CD4-positive, alpha-beta memory T cell (primary cell): ENCODE results near the gene TPRN. TPM values are rescaled to one million over a fixed set of nuclear protein-coding genes. Genes with fewer than 3 reads are reported as not detected.

Experiments
- CTCF ChIA-PET: fragments of 350-600 bp; sonication (Branson Sonifier 250); formaldehyde crosslinking; loops from one replicate; lab custom pipeline; 2021; ENCODE audit warnings: inconsistent platforms; ENCODE audit not compliant: partially characterized antibody; lab: Charles Lee
- POLR2A ChIA-PET: fragments of 350-600 bp; sonication (Branson Sonifier 250); formaldehyde crosslinking; loops from one replicate; lab custom pipeline; 2021; ENCODE audit not compliant: partially characterized antibody; lab: Charles Lee
- DNase-seq, 5 donors: peaks; one replicate each; pipeline versions ENCODE4 v3.0.0 to v3.0.0-alpha.2; 2020 to 2022; ENCODE audit warnings: mixed read lengths in 1 of 5
- H3K27ac ChIP-seq: one replicate; pipeline ENCODE4 v1.7.0; 2013; ENCODE audit warnings: low read depth, low read length
- H3K27me3 ChIP-seq: 2 replicates; pipeline ENCODE4 v1.7.0; 2013; ENCODE audit warnings: mild to moderate bottlenecking, low read length, moderate library complexity; ENCODE audit not compliant: insufficient read depth
- H3K36me3 ChIP-seq: 2 replicates; pipeline ENCODE4 v1.7.0; 2013; ENCODE audit warnings: mild to moderate bottlenecking, low read length, moderate library complexity; ENCODE audit not compliant: insufficient read depth
- H3K4me1 ChIP-seq: 2 replicates; pipeline ENCODE4 v1.7.0; 2013; ENCODE audit warnings: mild to moderate bottlenecking, low read length, moderate library complexity; ENCODE audit not compliant: insufficient read depth
- H3K4me3 ChIP-seq, 2 donors: one replicate each; pipeline ENCODE4 v1.7.0; 2013; ENCODE audit warnings: low read length in 2 of 2, mild to moderate bottlenecking in 1 of 2
- H3K9me3 ChIP-seq, 2 donors: one replicate each; pipeline ENCODE4 v1.7.0; 2013; ENCODE audit warnings: low read length in 2 of 2, control low read depth in 1 of 2; ENCODE audit not compliant: control insufficient read depth in 1 of 2
- H3K27ac Mint-ChIP-seq, 7 donors: one replicate each; pipeline ENCODE4 v1.8.0; 2020 to 2021; ENCODE audit warnings: mixed read lengths in 7 of 7, mild to moderate bottlenecking in 6 of 7, inconsistent platforms in 3 of 7, moderate library complexity in 3 of 7
- H3K27me3 Mint-ChIP-seq, 2 donors: one replicate each; pipeline ENCODE4 v1.8.0; 2020 to 2021; ENCODE audit warnings: mixed read lengths in 2 of 2
- H3K36me3 Mint-ChIP-seq, 2 donors: one replicate each; pipeline ENCODE4 v1.8.0; 2020 to 2021; ENCODE audit warnings: mixed read lengths in 2 of 2, inconsistent platforms in 1 of 2, mild to moderate bottlenecking in 1 of 2
- H3K4me1 Mint-ChIP-seq, 4 donors: one replicate each; pipeline ENCODE4 v1.8.0; 2020 to 2021; ENCODE audit warnings: mixed read lengths in 4 of 4, mild to moderate bottlenecking in 1 of 4
- H3K4me3 Mint-ChIP-seq, 8 donors: one replicate each; pipeline ENCODE4 v1.8.0; 2020 to 2021; ENCODE audit warnings: mixed read lengths in 8 of 8, mild to moderate bottlenecking in 7 of 8, moderate library complexity in 6 of 8, inconsistent platforms in 3 of 8
- H3K9me3 Mint-ChIP-seq, 8 donors: one replicate each; pipeline ENCODE4 v1.8.0; 2020 to 2021; ENCODE audit warnings: mixed read lengths in 8 of 8, mild to moderate bottlenecking in 5 of 8, inconsistent platforms in 3 of 8, moderate library complexity in 1 of 8
- intact Hi-C: fragments of 100-400 bp; cut with micrococcal nuclease; formaldehyde crosslinking; loops from one replicate; pipeline ENCODE4 v1.15.1; 2023
- microRNA-seq: library from miRNA; unstranded; fragments of <30 nt; microRNA quantifications from one replicate; pipeline ENCODE4 v1.2.0, GENCODE V29; 2021; ENCODE audit warnings: borderline replicate concordance, borderline number of aligned reads, borderline microRNAs expressed, mixed read lengths
- polyA plus RNA-seq, 2 donors: library from polyadenylated mRNA; unstranded; fragments of 300-500 nt; fragmentation: Illumina TruSeq; gene quantifications; one replicate each; pipeline ENCODE4 v1.2.3, GENCODE V29; 2021
- total RNA-seq, 2 experiments: library from RNA; stranded (reverse); gene quantifications; one replicate each; pipeline ENCODE4 v1.2.3, GENCODE V29; 2021

Gene TPRN
- total and polyA plus RNA-seq, 4 experiments from 2014 or later: 0.27 to 8.6 (median 4.5) TPM

DNA sequence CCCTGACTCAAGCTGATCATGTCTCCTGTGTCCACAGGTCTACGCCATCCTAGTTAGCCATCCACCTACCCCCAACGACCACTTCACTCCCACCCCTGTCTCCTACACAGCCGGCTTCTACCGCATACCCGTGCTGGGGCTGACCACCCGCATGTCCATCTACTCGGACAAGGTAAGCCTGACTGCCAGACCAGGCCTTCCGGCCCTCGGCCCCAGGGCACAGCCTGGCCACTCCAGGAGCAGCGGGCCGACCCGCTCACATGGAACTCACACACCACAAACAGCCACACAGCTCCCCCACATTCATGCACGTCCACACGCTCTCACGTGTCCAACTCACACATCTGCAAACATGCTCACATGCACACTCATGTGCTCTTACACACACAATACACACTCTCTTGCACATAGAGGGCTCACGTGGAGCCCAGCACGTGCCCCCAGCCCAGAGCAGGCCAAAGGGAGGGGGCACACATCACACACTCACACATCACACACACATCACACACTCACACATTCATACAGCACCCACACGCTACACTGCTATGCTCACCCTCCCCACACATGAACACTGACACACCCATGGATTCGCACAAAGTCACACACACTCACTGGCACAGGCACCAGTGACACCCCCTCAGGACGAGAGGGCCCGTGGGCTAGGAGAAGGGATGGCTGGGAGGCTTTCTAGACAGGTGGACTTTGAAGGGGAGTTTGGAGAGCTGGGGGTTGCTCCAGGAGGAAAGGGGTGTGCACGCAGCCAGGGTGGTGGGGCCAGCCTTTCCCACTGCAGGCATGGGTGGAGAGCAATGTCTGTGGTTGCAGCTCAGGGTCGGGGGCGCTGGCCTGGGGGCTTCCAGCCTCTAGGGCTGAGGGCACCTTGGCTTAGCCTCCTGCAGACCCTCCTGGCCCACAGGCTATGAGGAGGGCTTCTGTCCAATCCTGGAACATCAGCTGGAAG, 58.3 kb downstream of the TPRN start:
- Histone ChIP-seq H3K4me1 (no peaks in the 10 kb centered on the region), H3K27ac (no peak overlapping the region), H3K4me3 (no peak overlapping the region), H3K36me3 (no peaks in the 10 kb centered on the region), H3K27me3 (peaks cover 34% of the 10 kb centered on the region), H3K9me3 (no peaks in the 10 kb centered on the region)
- H3K4me1 Mint-ChIP-seq: peaks cover 0 to 8% (median 4%) of the 10 kb centered on the region in 4 donors
- POLR2A ChIA-PET: no interaction called here
- H3K36me3 Mint-ChIP-seq: no peaks in the 10 kb centered on the region
- intact Hi-C loops: no loop called here
- CTCF ChIA-PET: no interaction called here
- peaks cover 0 to 5% (median 0%) of the 10 kb centered on the region in 8 donors for H3K9me3 Mint-ChIP-seq
- peaks cover 38 to 39% of the 10 kb centered on the region in 2 donors for H3K27me3 Mint-ChIP-seq
- DNase-seq: no peak
- H3K27ac Mint-ChIP-seq: peak overlapping the region in 1 of 7 donors; percentile 79
- H3K4me3 Mint-ChIP-seq: no peak overlapping the region

Small RNA genes within 50 kb of the gene (microRNA-seq; reads per million reads assigned to microRNA genes)
- not detected for gene MIR3621

Other genes starting within 250 kb of the TPRN start
Only the 30 nearest of the 32 such genes appear.
- gene PTGDS, start 223.2 kb downstream of the TPRN start, total RNA-seq: 1 to 10 TPM; 4.8 to 5.1 TPM
- gene PTGDS, start 223.2 kb downstream of the TPRN start, polyA plus RNA-seq: 1 to 10 TPM; 1.7 to 3.8 TPM
- gene LCNL1, start 217.7 kb downstream of the TPRN start, total RNA-seq: under 1 TPM; 0.14 to 0.17 TPM
- not detected for gene LCNL1, start 217.7 kb downstream of the TPRN start, polyA plus RNA-seq
- gene PAXX, start 208.3 kb downstream of the TPRN start, total RNA-seq: 100 to 1,000 TPM in 1 of 2 experiments, 10 to 100 TPM in 1; 94.2 to 101 TPM
- 100 to 1,000 TPM in 1 of 2 donors, 10 to 100 TPM in 1; 76.0 to 103 TPM for gene PAXX, start 208.3 kb downstream of the TPRN start, polyA plus RNA-seq
- 1 to 10 TPM; 3.1 to 3.7 TPM for gene CLIC3, start 204.2 kb downstream of the TPRN start, total RNA-seq
- 1 to 10 TPM; 5.0 to 7.8 TPM for gene CLIC3, start 204.2 kb downstream of the TPRN start, polyA plus RNA-seq
- 10 to 100 TPM; 63.8 to 68.6 TPM for gene ABCA2, start 172.5 kb downstream of the TPRN start, total RNA-seq
- 10 to 100 TPM in 1 of 2 donors, 1 to 10 TPM in 1; 2.6 to 10.8 TPM for gene ABCA2, start 172.5 kb downstream of the TPRN start, polyA plus RNA-seq
- gene FUT7, start 168.7 kb downstream of the TPRN start, total RNA-seq: 1 to 10 TPM; 3.4 to 4.6 TPM
- 10 to 100 TPM; 22.6 to 43.8 TPM for gene FUT7, start 168.7 kb downstream of the TPRN start, polyA plus RNA-seq
- 10 to 100 TPM; 20.7 to 21.4 TPM for gene NPDC1, start 154.6 kb downstream of the TPRN start, total RNA-seq
- 10 to 100 TPM; 22.8 to 32.2 TPM for gene NPDC1, start 154.6 kb downstream of the TPRN start, polyA plus RNA-seq
- gene ENTPD2, start 146.7 kb downstream of the TPRN start, total RNA-seq: not detected
- gene ENTPD2, start 146.7 kb downstream of the TPRN start, polyA plus RNA-seq: not detected
- gene SAPCD2, start 130.2 kb downstream of the TPRN start, total RNA-seq: under 1 TPM; 0.09 to 0.11 TPM
- gene SAPCD2, start 130.2 kb downstream of the TPRN start, polyA plus RNA-seq: under 1 TPM; 0.10 to 0.15 TPM
- 10 to 100 TPM; 10.6 to 12.5 TPM for gene UAP1L1, start 123.2 kb downstream of the TPRN start, total RNA-seq
- gene UAP1L1, start 123.2 kb downstream of the TPRN start, polyA plus RNA-seq: 1 to 10 TPM in 1 of 2 donors, under 1 TPM in 1; 0.81 to 2.9 TPM
- gene MAN1B1, start 113.8 kb downstream of the TPRN start, total RNA-seq: 10 to 100 TPM; 63.3 to 71.0 TPM
- gene MAN1B1, start 113.8 kb downstream of the TPRN start, polyA plus RNA-seq: 10 to 100 TPM; 35.4 to 37.5 TPM
- gene DPP7, start 86.0 kb downstream of the TPRN start, total RNA-seq: 100 to 1,000 TPM; 357 to 362 TPM
- 100 to 1,000 TPM; 135 to 206 TPM for gene DPP7, start 86.0 kb downstream of the TPRN start, polyA plus RNA-seq
- not detected for gene GRIN1, start 61.6 kb downstream of the TPRN start, total RNA-seq
- gene GRIN1, start 61.6 kb downstream of the TPRN start, polyA plus RNA-seq: not detected
- not detected for gene LRRC26, start 30.7 kb downstream of the TPRN start, total RNA-seq
- gene LRRC26, start 30.7 kb downstream of the TPRN start, polyA plus RNA-seq: not detected
- gene TMEM210, start 28.7 kb downstream of the TPRN start, total RNA-seq: not detected
- gene TMEM210, start 28.7 kb downstream of the TPRN start, polyA plus RNA-seq: not detected
- gene ANAPC2, start 12.2 kb downstream of the TPRN start, total RNA-seq: 100 to 1,000 TPM; 116 to 125 TPM
- gene ANAPC2, start 12.2 kb downstream of the TPRN start, polyA plus RNA-seq: 1 to 10 TPM; 3.2 to 5.7 TPM
- 10 to 100 TPM; 48.6 to 49.5 TPM for gene SSNA1, start 12.1 kb downstream of the TPRN start, total RNA-seq
- gene SSNA1, start 12.1 kb downstream of the TPRN start, polyA plus RNA-seq: 100 to 1,000 TPM; 117 to 161 TPM
- gene TMEM203, start 4.9 kb upstream of the TPRN start, total RNA-seq: 10 to 100 TPM; 39.5 to 42.9 TPM
- gene TMEM203, start 4.9 kb upstream of the TPRN start, polyA plus RNA-seq: 100 to 1,000 TPM; 129 to 170 TPM
- gene NDOR1, start 5.0 kb upstream of the TPRN start, total RNA-seq: 10 to 100 TPM; 36.7 to 37.1 TPM
- 1 to 10 TPM; 4.6 to 9.5 TPM for gene NDOR1, start 5.0 kb upstream of the TPRN start, polyA plus RNA-seq
- 1 to 10 TPM in 1 of 2 experiments, under 1 TPM in 1; 0.64 to 1.3 TPM for gene RNF208, start 21.5 kb upstream of the TPRN start, total RNA-seq
- not detected for gene RNF208, start 21.5 kb upstream of the TPRN start, polyA plus RNA-seq
- gene CYSRT1, start 24.4 kb upstream of the TPRN start, total RNA-seq: under 1 TPM in 1 of 2 experiments, not detected in 1; 0.25 TPM
- gene CYSRT1, start 24.4 kb upstream of the TPRN start, polyA plus RNA-seq: not detected
- not detected for gene RNF224, start 26.8 kb upstream of the TPRN start, total RNA-seq
- gene RNF224, start 26.8 kb upstream of the TPRN start, polyA plus RNA-seq: not detected
- gene SLC34A3, start 30.2 kb upstream of the TPRN start, total RNA-seq: not detected
- gene SLC34A3, start 30.2 kb upstream of the TPRN start, polyA plus RNA-seq: not detected
- 100 to 1,000 TPM in 1 of 2 experiments, 10 to 100 TPM in 1; 99.8 to 103 TPM for gene TUBB4B, start 40.5 kb upstream of the TPRN start, total RNA-seq
- gene TUBB4B, start 40.5 kb upstream of the TPRN start, polyA plus RNA-seq: 10 to 100 TPM; 53.1 to 64.1 TPM
- gene STPG3, start 50.5 kb upstream of the TPRN start, total RNA-seq: not detected
- gene STPG3, start 50.5 kb upstream of the TPRN start, polyA plus RNA-seq: not detected
- 10 to 100 TPM; 44.3 to 44.9 TPM for gene NELFB, start 54.6 kb upstream of the TPRN start, total RNA-seq
- gene NELFB, start 54.6 kb upstream of the TPRN start, polyA plus RNA-seq: 10 to 100 TPM; 28.3 to 28.7 TPM
- 1 to 10 TPM; 2.1 TPM for gene TOR4A, start 77.0 kb upstream of the TPRN start, total RNA-seq
- under 1 TPM; 0.46 to 0.78 TPM for gene TOR4A, start 77.0 kb upstream of the TPRN start, polyA plus RNA-seq
- under 1 TPM; 0.25 to 0.29 TPM for gene NRARP, start 101.5 kb upstream of the TPRN start, total RNA-seq
- not detected for gene NRARP, start 101.5 kb upstream of the TPRN start, polyA plus RNA-seq
- 10 to 100 TPM; 21.4 to 21.9 TPM for gene EXD3, start 222.4 kb upstream of the TPRN start, total RNA-seq
- gene EXD3, start 222.4 kb upstream of the TPRN start, polyA plus RNA-seq: 1 to 10 TPM; 2.5 to 7.1 TPM
- gene NOXA1, start 222.7 kb upstream of the TPRN start, total RNA-seq: 1 to 10 TPM; 4.5 to 5.6 TPM
- gene NOXA1, start 222.7 kb upstream of the TPRN start, polyA plus RNA-seq: under 1 TPM; 0.29 to 1.00 TPM